HFFc6 (cell line): Measurements from ENCODE around the gene OR2B3. TPM values are rescaled to one million over a fixed set of nuclear protein-coding genes. Genes with fewer than 3 reads are reported as not detected.

Experiments
- DNase-seq: peaks from one replicate; pipeline ENCODE4 v3.0.0-alpha.2; 2018
- H3K27ac Mint-ChIP-seq: 2 replicates; pipeline ENCODE4 v1.8.0; 2020; ENCODE audit warnings: mild to moderate bottlenecking, mixed read lengths
- H3K27me3 Mint-ChIP-seq: 2 replicates; pipeline ENCODE4 v1.8.0; 2021; ENCODE audit warnings: mild to moderate bottlenecking, moderate library complexity, mixed read lengths; ENCODE audit not compliant: insufficient read depth
- H3K36me3 Mint-ChIP-seq: 2 replicates; pipeline ENCODE4 v1.8.0; 2021; ENCODE audit warnings: low read depth, mixed read lengths
- H3K4me1 Mint-ChIP-seq: 2 replicates; pipeline ENCODE4 v1.8.0; 2020; ENCODE audit warnings: low read depth, mixed read lengths
- H3K4me3 Mint-ChIP-seq: 2 replicates; pipeline ENCODE4 v1.8.0; 2020; ENCODE audit warnings: mild to moderate bottlenecking, moderate library complexity, mixed read lengths
- H3K9me3 Mint-ChIP-seq: 2 replicates; pipeline ENCODE4 v1.8.0; 2020; ENCODE audit warnings: mild to moderate bottlenecking, mixed read lengths
- total RNA-seq, 6 experiments: library from RNA; stranded (reverse); fragmentation: NEBNext Ultra II Directional; extraction: Animal tissue kit (Norgen Biotek cat#: 25700); gene quantifications; 2 replicates in 1 of 6; 3 replicates in 5 of 6; pipeline ENCODE4 v1.2.3, GENCODE V29; 2021
- TF ChIP-seq, protein P1 (sequence below): fragments of 200-600 bp; sonication (generic); IDR thresholded peaks from 2 replicates; pipeline ENCODE4 v1.5.0; 2021; ENCODE audit warnings: antibody characterized with exemption, mild to moderate bottlenecking

Gene OR2B3
- total RNA-seq, 6 experiments from 2014 or later: not detected

DNA sequence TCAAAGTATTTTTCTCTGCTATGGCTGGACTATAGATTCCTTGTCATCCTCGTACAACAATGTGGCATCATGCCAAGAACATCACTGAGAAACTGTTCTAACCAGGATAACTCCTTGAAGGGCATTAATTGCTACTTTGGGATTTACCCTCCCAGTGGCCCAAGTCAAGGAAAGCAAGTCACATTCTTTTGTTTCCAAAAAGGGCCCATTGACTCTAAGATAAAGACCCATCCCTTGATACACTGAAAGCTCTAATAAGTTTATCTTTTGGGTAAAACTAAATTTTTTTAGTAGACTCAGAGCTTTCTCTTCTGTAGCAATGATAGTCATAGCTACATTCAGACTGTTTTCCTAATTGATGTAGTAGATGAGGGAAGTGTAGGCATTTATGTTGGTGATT lies 20.6 kb upstream of the OR2B3 start, which contains the start of gene OR2J3:
TSS of gene OR2J3 (plus strand) at position 301 of the 400 bp plus-strand sequence. CDS start 3,833 bp downstream, outside the sequence.
- Mint-ChIP-seq H3K27ac (no peak within 1 kb of the TSS), H3K36me3 (0 out of 2 replicates have a peak, but pooled peaks cover 5% of the 10 kb centered on the region), H3K27me3 (no peaks in the 10 kb centered on the region; the same call in 1 of the 2 replicates), H3K4me3 (no peak within 1 kb of the TSS), H3K9me3 (peaks cover 45% of the 10 kb centered on the region), H3K4me1 (no peaks in the 10 kb centered on the region)
- DNase-seq: no peak
- TF ChIP-seq, protein P1, sequence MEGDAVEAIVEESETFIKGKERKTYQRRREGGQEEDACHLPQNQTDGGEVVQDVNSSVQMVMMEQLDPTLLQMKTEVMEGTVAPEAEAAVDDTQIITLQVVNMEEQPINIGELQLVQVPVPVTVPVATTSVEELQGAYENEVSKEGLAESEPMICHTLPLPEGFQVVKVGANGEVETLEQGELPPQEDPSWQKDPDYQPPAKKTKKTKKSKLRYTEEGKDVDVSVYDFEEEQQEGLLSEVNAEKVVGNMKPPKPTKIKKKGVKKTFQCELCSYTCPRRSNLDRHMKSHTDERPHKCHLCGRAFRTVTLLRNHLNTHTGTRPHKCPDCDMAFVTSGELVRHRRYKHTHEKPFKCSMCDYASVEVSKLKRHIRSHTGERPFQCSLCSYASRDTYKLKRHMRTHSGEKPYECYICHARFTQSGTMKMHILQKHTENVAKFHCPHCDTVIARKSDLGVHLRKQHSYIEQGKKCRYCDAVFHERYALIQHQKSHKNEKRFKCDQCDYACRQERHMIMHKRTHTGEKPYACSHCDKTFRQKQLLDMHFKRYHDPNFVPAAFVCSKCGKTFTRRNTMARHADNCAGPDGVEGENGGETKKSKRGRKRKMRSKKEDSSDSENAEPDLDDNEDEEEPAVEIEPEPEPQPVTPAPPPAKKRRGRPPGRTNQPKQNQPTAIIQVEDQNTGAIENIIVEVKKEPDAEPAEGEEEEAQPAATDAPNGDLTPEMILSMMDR: no peak

DNA sequence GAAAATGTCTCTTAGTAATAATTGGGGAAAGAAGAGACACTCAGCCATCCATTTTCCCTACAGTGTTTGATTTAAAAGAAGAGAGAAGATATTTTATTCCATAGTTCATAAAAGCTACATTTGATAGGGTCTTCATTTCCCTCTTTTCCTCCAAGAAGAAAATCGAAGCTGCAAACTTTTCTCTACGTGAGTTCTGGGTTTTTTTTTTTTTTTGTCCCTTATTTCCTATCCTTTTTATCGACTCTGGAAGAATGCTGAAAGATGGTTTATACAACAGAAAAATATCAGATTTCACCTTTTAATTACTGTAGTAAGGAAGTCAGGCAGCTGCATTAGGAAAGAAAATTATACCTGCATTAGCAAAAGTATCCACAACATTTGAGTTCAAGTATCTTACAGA lies 12.1 kb upstream of the OR2B3 start, which contains the start of gene OR2J1:
TSS of gene OR2J1 (plus strand) at position 301 of the 400 bp plus-strand sequence. CDS start 1,453 bp downstream, outside the sequence.
- Mint-ChIP-seq H3K36me3 (no peaks in the 10 kb centered on the region), H3K27ac (no peak within 1 kb of the TSS), H3K9me3 (peaks cover 21% of the 10 kb centered on the region), H3K4me1 (no peaks in the 10 kb centered on the region), H3K4me3 (no peak within 1 kb of the TSS), H3K27me3 (no peaks in the 10 kb centered on the region; the same call in 1 of the 2 replicates)
- TF ChIP-seq, protein P1: no peak
- DNase-seq: no peak

DNA sequence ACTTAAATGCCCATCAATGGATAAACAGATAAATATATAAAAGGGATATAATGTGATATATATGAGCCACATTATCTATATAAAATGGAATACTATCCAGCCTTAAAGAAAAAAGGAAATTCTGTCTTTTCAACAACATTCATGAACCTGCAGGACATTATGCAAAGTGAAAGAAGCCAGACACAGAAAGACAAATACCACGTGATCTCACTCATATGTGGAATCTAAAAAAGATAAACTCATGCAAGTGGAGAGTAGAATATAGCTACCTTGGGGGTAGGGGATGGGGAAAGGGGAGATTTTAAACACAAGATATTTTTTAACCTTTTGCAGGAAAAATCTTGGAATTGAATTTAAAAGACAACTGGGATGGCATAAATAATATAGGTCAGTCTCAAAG lies 10.7 kb upstream of the OR2B3 start:
- no peak for DNase-seq
- no peaks in the 10 kb centered on the region; the same call in 1 of the 2 replicates for H3K27me3 Mint-ChIP-seq
- TF ChIP-seq, protein P1: no peak
- H3K4me3 Mint-ChIP-seq: no peak overlapping the region
- no peaks in the 10 kb centered on the region for H3K4me1 Mint-ChIP-seq
- no peak overlapping the region for H3K27ac Mint-ChIP-seq
- no peaks in the 10 kb centered on the region for H3K36me3 Mint-ChIP-seq
- H3K9me3 Mint-ChIP-seq: peaks cover 12% of the 10 kb centered on the region

DNA sequence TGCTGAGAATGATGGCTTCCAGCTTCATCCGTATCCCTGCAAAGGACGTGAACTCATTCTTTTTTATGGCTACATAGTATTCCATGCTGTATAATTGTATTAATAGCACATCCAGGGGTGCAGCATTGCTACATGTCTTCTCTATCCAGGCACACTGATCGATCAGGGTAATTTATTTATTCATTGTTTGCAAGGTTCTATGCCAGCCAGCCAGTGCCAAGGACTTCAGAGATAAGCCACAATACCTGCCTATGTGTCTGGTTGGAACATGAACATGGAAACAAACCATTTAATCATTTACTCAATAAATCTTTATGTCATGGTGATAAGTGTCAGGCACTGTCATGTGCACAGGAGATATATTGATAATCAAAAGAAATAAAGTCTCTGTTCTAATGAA lies 5.8 kb upstream of the OR2B3 start:
- Mint-ChIP-seq H3K9me3 (peaks cover 3% of the 10 kb centered on the region; the same call in 1 of the 2 replicates), H3K4me1 (no peaks in the 10 kb centered on the region), H3K27ac (no peak overlapping the region), H3K4me3 (no peak overlapping the region), H3K27me3 (no peaks in the 10 kb centered on the region), H3K36me3 (no peaks in the 10 kb centered on the region)
- DNase-seq: no peak
- TF ChIP-seq, protein P1: no peak

DNA sequence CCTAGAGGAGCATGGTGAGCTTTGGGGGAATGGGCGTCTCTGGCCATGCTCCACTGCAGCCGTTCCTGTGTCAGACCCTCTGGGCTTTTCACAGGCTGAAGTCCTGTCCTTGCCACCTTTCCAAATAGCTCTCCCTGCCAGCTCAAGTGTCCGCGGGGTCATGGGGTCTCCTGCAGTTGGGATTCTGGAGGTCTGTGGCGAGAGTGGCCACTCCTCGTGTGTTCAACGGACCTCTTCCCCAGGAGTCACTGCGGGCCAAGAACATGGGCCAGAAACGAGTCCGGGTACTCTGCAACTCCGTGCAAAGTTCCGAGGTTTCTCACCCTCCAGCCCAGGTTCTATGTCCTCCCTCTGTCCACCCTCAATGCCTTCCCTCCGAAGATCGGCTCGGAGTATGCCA lies 4.7 kb downstream of the OR2B3 start:
- H3K4me3 Mint-ChIP-seq: no peak overlapping the region
- TF ChIP-seq, protein P1: no peak
- DNase-seq: no peak

More for the DNA sequence above, 4.7 kb downstream of the OR2B3 start:
- no peaks in the 10 kb centered on the region for H3K27me3 Mint-ChIP-seq
- peaks cover 20% of the 10 kb centered on the region for H3K9me3 Mint-ChIP-seq
- H3K27ac Mint-ChIP-seq: no peak overlapping the region
- H3K36me3 Mint-ChIP-seq: peaks cover 5% of the 10 kb centered on the region; the same call in 1 of the 2 replicates
- H3K4me1 Mint-ChIP-seq: no peaks in the 10 kb centered on the region
